ENCODE results near the gene HTRA2. TPM values are rescaled to one million over a fixed set of nuclear protein-coding genes. Genes with fewer than 3 reads are reported as not detected.
"Not testable (repeated sequence)": the region's sequence is repeated elsewhere in the genome, so short reads cannot be mapped to it uniquely, and the experiment has no call there.

HTRA2 gene
- 10 to 100 TPM; 31.2 to 34.5 (median 31.4) TPM for polyA plus RNA-seq (ENCODE audit: insufficient read length in 3 of 3)
- long read RNA-seq, donor 1, transcript HTRA2-201 (8 exons, 2,370 nt), result major isoform, 10 of 18 reads
- long read RNA-seq, donor 1, partial matches to known transcripts, result 8 of 18 reads
- long read RNA-seq, donor 1, other reads (novel, unspliced or antisense), result 0 of 18 reads
- long read RNA-seq, donor 2, transcript HTRA2-201 (8 exons, 2,370 nt), result major isoform, 5 of 8 reads
- long read RNA-seq, donor 2, partial matches to known transcripts, result 0 of 8 reads
- long read RNA-seq, donor 2, other reads (novel, unspliced or antisense), result 0 of 8 reads
- long read RNA-seq, donor 3, transcript HTRA2-201 (8 exons, 2,370 nt), result major isoform, 11 of 14 reads
- long read RNA-seq, donor 3, partial matches to known transcripts, result 0 of 14 reads
- long read RNA-seq, donor 3, other reads (novel, unspliced or antisense), result 0 of 14 reads
- long read RNA-seq, donor 4, transcript HTRA2-201 (8 exons, 2,370 nt), result major isoform, 10 of 28 reads
- long read RNA-seq, donor 4, partial matches to known transcripts, result 13 of 28 reads
- long read RNA-seq, donor 4, other reads (novel, unspliced or antisense), result 0 of 28 reads
- long read RNA-seq, donor 5, result 0 reads
- long read RNA-seq, donor 6, transcript HTRA2-201 (8 exons, 2,370 nt), result major isoform, 7 of 20 reads
- long read RNA-seq, donor 6, partial matches to known transcripts, result 9 of 20 reads
- long read RNA-seq, donor 6, other reads (novel, unspliced or antisense), result 0 of 20 reads
- long read RNA-seq, donor 7, transcript HTRA2-201 (8 exons, 2,370 nt), result major isoform, 10 of 167 reads
- long read RNA-seq, donor 7, partial matches to known transcripts, result 120 of 167 reads
- long read RNA-seq, donor 7, other reads (novel, unspliced or antisense), result 36 of 167 reads
- long read RNA-seq, donor 8, transcript HTRA2-201 (8 exons, 2,370 nt), result major isoform, 20 of 26 reads
- long read RNA-seq, donor 8, partial matches to known transcripts, result 0 of 26 reads
- long read RNA-seq, donor 8, other reads (novel, unspliced or antisense), result 0 of 26 reads
- long read RNA-seq, donor 9, transcript HTRA2-201 (8 exons, 2,370 nt), result major isoform, 5 of 6 reads
- long read RNA-seq, donor 9, partial matches to known transcripts, result 0 of 6 reads
- long read RNA-seq, donor 9, other reads (novel, unspliced or antisense), result 0 of 6 reads
- long read RNA-seq, donor 10, transcript HTRA2-201 (8 exons, 2,370 nt), result major isoform, 14 of 15 reads
- long read RNA-seq, donor 10, partial matches to known transcripts, result 0 of 15 reads
- long read RNA-seq, donor 10, other reads (novel, unspliced or antisense), result 0 of 15 reads
- long read RNA-seq, donor 11, transcript HTRA2-201 (8 exons, 2,370 nt), result major isoform, 8 of 9 reads
- long read RNA-seq, donor 11, partial matches to known transcripts, result 0 of 9 reads
- long read RNA-seq, donor 11, other reads (novel, unspliced or antisense), result 0 of 9 reads
- long read RNA-seq, donor 12, partial matches to known transcripts, result 0 of 4 reads
- long read RNA-seq, donor 12, other reads (novel, unspliced or antisense), result 0 of 4 reads
- long read RNA-seq, donor 13, transcript HTRA2-201 (8 exons, 2,370 nt), result major isoform, 16 of 19 reads
- long read RNA-seq, donor 13, partial matches to known transcripts, result 0 of 19 reads
- long read RNA-seq, donor 13, other reads (novel, unspliced or antisense), result 0 of 19 reads
- long read RNA-seq, donor 14, transcript HTRA2-201 (8 exons, 2,370 nt), result major isoform, 7 of 20 reads
- long read RNA-seq, donor 14, partial matches to known transcripts, result 12 of 20 reads
- long read RNA-seq, donor 14, other reads (novel, unspliced or antisense), result 0 of 20 reads
- long read RNA-seq, donor 15, transcript HTRA2-201 (8 exons, 2,370 nt), result major isoform, 7 of 40 reads
- long read RNA-seq, donor 15, partial matches to known transcripts, result 32 of 40 reads
- long read RNA-seq, donor 15, other reads (novel, unspliced or antisense), result 0 of 40 reads
- long read RNA-seq, donor 16, transcript HTRA2-201 (8 exons, 2,370 nt), result major isoform, 26 of 28 reads
- long read RNA-seq, donor 16, partial matches to known transcripts, result 0 of 28 reads
- long read RNA-seq, donor 16, other reads (novel, unspliced or antisense), result 0 of 28 reads

DNA sequence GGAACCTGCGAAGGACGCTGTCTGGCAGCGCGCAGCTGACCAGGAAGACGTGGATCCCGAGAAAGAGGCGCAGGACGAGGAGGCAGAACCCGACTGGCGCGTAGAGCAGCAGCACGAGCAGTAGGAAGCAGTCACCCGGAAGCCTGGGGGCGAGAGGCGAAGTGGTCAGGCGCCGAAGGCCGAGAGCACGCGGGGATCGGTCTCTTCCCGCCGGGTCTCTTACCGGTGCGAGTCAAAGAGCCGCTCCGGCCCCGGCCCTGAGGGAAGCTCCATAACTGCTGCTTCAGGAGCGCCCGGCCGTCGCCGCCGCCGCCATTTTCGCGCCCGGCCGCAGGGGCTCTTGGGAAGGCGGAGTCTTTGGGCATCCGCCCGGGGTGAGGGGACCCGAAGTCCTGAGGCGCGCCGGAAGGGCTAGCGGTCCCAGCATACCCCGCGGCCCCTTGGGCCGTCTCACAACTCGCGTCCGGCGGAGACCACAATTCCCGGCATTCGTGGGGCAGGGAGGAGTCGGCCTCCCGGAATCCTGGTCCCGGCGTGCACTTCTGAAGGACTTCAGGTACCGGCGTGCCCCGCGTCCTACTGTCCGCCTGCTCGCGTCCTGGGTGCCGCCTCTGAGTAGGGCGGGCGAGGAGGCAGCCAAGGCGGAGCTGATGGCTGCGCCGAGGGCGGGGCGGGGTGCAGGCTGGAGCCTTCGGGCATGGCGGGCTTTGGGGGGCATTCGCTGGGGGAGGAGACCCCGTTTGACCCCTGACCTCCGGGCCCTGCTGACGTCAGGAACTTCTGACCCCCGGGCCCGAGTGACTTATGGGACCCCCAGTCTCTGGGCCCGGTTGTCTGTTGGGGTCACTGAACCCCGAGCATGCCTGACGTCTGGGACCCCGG, at the start of gene HTRA2, which contains the start of gene AUP1:
HTRA2 (plus strand) TSS at position 577 of the 882 bp plus-strand sequence; CDS start at position 651, 74 bp downstream.
AUP1 (minus strand) TSS at position 350 of the 882 bp plus-strand sequence; CDS start at position 273, 77 bp downstream.
- DNase-seq (ENCODE audit: extremely low read depth in 1 of 11, low read depth in 9 of 11, low spot score in 4 of 11), result peak; percentile 90 to 99 (median 98)

DNA sequence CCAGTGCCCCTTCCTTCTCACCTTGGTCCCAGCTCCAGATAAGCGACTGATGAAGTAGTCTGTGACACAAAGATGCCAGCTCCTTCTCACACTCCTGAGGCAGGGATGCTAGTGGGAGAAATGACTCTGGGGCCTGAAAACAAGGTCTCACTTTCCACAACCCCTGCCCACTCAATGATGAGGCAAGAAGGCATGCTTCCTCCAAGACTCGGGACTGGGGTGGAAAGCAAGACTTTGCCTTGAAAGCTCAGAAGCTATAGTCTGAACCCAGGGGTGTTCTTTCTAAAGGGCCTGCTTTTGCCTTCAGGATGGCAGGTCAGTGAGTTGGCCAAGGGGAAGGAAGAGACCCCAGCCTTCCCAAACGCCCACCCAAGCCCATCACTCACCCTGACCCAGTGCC, 48.3 kb upstream of the HTRA2 start:
- no peak for DNase-seq (ENCODE audit: extremely low read depth in 1 of 11, low read depth in 9 of 11, low spot score in 4 of 11)

DNA sequence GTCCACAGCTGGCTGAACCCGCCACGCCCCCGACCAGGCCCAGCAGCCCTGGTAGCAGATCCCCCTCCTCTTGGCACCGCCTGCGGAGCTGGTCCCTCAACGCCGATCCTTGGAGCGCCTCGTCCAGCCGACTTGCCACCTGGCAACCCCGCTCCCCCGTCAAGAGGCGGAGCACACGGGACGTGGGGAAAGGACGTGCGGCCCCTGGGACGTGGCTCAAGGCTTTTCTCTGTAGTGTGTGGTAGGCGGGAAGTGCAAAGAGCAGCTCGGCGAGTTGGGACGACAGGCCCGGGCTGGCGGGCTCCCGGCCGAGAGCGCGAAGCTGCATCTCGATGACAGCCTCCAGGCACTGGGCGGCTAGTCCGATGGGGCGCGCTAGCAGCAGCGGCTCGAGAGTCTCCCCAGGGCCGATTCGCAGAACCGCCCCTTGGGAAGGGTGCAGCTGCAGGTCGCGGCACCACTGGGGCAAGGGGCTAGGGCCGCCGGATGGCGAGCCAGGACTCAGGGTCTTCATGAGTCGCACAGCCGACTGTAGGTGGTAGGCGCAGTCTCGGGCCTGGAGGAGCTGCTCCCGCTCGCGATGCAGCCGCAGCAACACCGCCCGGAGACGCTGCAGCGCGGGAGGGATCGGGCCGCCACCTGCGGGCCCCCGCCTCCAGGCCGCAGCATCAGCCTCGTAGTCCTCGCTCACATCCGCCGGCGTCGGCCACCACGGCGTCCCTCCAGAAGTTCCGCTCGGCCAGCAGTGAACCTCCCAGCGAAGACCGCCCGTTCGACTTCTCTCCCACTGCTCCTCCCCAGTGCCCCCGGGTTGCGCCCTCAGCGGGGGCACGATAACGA, 47.6 kb upstream of the HTRA2 start:
- DNase-seq (ENCODE audit: extremely low read depth in 1 of 11, low read depth in 9 of 11, low spot score in 4 of 11), result no peak

DNA sequence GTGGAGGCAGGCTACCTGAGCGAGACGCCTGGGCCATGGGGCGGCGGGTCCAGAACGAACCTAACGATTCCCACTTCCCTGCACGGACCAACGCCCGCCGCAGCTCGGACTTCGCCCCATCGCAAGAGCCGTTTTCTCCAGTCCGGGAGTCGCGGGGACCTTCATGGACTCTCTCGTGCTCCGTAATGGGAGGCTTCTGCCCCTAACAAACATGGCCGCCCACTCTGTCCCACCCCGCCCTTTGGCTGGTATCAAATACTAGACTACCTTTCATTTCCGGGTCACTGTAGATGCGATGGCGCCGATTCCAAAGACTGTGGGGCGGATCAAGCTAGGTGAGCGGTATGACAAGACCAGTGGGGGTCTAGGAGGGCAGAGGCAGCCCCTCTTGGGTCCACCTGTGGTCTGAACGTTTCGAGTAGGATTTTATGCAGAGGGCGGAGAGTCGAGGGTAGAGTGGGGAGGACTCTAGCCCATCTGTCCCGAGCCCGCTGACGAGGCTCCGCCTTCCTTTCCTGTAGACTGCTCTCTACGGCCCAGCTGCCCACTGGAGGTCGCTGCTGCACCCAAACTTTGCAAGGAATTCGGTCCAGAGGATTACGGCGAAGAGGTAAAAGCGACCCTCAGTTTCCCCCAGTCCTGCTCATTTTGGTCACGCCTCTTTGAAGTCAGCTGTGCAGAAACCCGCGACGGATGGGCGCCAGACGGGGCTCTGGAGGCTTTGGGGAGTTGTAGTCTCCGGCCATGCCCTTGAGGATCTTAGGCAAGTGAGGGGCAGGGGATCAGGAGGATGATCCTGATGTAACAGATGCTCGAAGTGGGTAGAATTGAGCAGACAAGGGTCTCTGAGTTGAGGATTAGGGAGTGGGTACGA, 46.7 kb upstream of the HTRA2 start, which contains the start of the genes CCDC142 and TTC31:
CCDC142 (minus strand) TSS at position 198 of the 874 bp plus-strand sequence; CDS start at position 37, 161 bp downstream.
TTC31 (plus strand) TSS at position 281 of the 874 bp plus-strand sequence; CDS start at position 296, 15 bp downstream.
- DNase-seq (ENCODE audit: extremely low read depth in 1 of 11, low read depth in 9 of 11, low spot score in 4 of 11), result peak; percentile 89 to 97 (median 94)

DNA sequence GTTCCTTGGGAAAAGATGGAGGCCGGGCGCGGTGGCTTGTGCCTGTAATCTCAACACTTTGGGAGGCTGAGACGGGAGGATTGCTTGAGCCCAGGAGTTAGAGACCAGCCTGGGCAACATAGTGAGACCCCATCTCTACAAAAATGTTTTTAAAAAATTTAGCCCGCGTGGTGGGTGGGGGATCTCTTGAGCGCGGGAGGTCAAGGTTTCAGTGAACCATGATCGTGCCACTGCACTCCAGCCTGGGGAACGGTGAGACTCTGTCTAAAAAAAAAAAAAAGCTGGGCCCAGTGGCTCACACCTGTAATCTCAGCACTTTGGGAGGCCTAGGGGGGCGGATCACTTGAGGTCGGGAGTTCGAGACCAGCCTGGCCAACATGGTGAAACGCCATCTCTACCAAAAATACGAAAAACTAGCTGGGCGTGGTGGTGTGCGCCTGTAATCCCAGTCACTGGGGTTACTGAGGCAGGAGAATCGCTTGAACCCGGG, 46.0 kb upstream of the HTRA2 start:
- not testable (repeated sequence) for DNase-seq (ENCODE audit: extremely low read depth in 1 of 11, low read depth in 9 of 11, low spot score in 4 of 11)

DNA sequence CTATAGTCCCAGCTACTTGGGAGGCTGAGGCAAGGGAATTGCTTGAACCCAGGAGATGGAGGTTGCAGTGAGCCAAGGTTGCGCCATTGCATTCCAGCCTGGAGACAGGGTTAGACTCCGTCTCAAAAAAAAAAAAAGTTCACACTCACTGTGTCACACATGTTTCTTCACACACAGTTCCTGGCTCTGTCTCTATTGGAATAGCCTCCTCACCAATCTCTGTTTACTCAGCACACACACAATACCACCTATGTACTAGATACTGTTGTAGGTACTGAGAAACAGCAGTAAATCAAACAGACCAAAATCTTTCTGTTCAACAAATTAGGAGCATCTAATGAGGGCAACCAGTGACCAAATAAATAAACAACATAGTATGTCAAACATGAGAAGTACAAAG, 43.6 kb upstream of the HTRA2 start:
- DNase-seq (ENCODE audit: extremely low read depth in 1 of 11, low read depth in 9 of 11, low spot score in 4 of 11), result no peak

DNA sequence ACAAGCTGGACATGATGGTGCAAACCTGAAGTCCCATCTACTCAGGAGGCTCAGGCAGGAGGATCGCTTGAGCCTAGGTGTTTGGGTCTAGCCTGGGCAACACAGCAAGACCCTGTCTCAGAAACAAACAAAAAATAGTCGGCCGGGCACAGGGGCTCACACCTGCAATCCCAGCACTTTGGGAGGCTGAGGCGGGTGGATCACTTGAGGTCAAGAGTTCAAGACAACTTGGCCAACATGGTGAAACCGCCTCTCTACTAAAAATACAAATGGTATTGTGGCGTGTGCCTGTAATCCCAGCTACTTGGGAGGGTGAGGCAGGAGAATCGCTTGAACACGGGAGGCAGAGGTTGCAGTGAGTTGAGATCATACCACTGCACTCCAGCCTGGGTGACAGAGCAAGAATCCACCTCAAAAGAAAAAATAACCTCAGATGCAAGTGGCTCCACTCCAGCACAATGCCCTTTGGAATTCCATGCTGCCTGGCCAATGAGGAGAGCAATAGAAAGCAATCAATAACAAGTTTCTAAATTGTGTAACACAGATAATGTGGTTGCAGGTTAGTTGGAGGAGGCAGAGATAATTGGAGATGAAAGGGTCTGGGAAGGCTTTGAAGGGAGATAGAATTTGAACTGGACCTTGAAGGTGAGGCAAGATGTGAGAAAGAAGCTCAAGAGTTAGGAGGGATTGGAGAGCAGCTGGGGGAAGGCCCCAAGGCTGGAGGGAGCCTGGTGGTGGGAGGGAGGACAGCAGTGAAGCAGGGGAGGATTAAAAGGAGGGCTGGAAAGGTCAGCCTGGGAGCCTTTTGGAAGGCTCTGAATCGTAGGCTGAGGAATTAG, 40.9 kb upstream of the HTRA2 start:
- DNase-seq (ENCODE audit: extremely low read depth in 1 of 11, low read depth in 9 of 11, low spot score in 4 of 11), result no peak

DNA sequence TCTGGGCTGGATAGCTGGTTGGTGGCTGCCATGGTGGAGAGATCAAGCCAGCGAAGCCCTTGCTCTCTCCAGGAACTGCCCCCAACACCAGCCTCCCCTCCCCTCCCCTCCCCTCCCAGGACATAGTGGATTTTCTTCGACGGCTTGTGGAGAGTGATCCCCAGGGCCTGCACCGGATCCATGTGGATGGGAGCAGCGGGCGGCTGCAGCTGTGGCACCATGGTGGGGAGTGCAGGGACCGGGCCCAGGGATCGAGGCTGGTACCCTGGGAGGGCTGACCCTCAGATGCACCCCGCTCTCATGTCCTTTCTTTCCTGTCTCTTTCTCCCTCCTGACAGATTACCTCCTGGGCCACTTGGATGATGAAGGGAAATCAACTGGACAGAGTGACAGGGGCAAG, 39.8 kb upstream of the HTRA2 start:
- DNase-seq (ENCODE audit: extremely low read depth in 1 of 11, low read depth in 9 of 11, low spot score in 4 of 11), result no peak

DNA sequence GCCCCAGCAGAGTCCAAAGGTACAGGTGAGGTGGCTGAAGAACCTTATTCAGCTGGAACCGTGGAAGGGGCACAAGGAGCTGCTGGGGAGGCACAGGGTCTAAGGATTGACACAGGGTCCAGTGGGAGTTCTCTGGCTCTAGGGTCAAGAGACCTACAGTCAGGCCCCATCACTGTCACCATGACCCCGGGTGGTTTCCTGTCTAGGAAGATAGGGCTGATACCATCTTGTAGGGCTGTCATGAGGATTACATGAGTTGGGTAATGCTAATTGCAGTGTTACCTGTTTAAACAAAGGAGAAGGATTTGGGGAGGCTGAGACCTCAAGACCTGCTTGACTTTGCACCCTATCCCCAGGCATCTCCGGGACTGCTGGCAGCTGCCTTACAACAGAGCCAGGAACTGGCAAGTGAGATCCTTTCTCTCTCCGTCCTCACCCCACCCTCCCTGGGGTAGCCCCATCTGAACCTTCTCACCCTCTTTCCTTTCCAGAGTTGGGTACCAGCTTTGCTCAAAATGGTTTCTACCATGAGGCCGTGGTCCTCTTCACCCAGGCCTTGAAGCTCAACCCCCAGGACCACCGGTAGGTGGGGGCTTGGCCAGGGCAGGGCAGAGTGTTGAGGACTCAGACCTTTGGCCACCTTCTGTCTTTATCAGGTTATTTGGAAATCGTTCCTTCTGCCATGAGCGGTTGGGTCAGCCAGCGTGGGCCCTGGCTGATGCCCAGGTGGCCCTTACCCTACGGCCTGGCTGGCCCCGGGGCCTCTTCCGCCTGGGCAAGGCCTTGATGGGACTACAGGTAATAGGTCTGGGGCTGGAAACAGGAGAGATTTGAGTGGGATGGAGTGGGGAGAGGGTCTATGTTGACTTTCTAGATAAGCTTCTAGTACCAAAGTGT, 37.8 kb upstream of the HTRA2 start:
- DNase-seq (ENCODE audit: extremely low read depth in 1 of 11, low read depth in 9 of 11, low spot score in 4 of 11), result no peak

DNA sequence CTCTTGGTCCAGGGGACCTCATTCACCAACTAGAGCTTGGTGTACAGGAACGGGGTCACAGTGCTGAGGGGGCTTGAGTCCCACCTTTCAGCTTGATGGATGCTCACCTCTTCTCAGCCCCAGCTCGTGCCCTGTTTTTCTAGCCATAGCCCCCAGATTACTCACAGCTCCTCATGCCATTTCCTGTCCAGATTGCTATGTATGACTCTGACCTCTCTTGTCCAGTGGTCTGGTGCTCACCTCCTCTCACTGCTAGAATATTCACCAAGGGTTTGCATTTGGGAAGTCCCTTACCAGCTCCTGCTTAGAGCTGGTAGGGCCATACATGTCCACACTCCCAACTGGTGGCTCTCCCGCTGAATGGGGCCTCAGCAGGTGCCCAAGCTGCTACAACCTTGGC, 36.2 kb upstream of the HTRA2 start:
- DNase-seq (ENCODE audit: extremely low read depth in 1 of 11, low read depth in 9 of 11, low spot score in 4 of 11), result no peak

DNA sequence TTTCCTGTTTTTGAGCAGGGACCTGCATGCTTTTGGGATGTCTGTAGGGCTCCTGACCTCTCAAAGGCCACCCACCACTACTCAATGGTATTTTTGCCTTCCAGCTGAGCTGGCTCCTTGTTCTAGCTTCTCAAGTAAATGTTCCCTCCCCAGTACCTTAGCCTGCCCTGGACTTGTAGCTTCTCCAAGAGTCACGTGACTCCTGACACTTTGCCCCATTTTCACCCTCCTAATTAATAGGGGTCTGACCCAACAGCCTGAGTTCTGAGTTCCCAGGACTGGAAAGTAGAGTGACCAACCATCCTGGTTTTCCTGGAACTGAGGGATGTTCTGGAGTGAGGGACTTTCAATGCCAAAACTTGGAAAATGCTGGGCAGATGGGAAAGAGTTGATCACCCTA, 34.3 kb upstream of the HTRA2 start:
- DNase-seq (ENCODE audit: extremely low read depth in 1 of 11, low read depth in 9 of 11, low spot score in 4 of 11), result no peak

DNA sequence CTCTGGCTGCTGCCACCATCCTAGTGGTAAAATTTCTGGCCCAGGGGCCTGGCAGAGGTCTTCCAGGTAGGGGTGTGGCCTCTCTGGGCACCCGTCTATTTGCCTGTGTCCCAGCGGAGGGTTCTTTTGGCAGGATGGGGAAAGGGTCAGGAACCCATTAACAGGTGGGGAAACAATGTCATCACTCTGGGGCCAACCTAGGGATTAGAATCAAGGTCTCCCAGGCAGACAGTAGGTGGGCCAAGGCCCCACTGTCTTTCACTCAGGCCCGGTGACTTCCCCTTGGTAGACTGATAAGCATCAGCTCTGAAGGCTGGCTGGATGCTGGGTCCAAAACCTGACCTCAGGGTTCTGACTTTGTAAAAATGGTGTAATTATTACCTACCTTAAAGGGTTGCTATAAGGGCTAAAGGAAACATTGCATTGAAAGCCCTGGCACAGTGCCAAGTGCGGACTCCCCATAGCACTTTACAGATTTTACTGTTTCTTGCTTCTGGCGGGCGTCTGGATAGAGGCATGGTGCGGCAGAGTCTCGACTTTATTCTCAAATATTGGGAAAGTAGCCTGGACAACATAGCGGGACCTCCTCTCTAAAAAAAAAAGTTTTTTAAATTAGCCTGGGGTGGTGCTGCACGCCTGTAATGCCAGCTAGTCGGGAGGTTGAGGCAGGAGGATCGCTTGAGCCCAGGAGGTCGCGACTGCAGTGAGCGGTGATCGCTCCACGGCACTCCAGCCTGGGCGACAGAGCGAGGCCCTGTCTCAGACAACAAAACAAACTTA, 32.5 kb upstream of the HTRA2 start:
- no peak for DNase-seq (ENCODE audit: extremely low read depth in 1 of 11, low read depth in 9 of 11, low spot score in 4 of 11)
